GM10847 (cell line): ENCODE results near the gene GBA2.

ENCODE experiments used
- POLR2A ChIP-seq: IDR thresholded peaks from 2 replicates; pipeline ENCODE4 v1.6.1; 2011; ENCODE audit not compliant: insufficient read length; ENCODE audit errors: extremely low read depth

Gene GBA2

GRCh38 chr9:35702696-35703095 lies 46.3 kb downstream of the GBA2 start:
- TF ChIP-seq POLR2A: no peak

- no peak for TF ChIP-seq POLR2A
These were observed 48.1 kb downstream of the GBA2 start for GRCh38 chr9:35700942-35701341.

GRCh38 chr9:35700031-35700430 lies 49.0 kb downstream of the GBA2 start:
- TF ChIP-seq POLR2A: no peak

GRCh38 chr9:35698231-35698630 lies 50.8 kb downstream of the GBA2 start:
- TF ChIP-seq POLR2A: no peak

GRCh38 chr9:35697486-35697885 lies 51.5 kb downstream of the GBA2 start:
- no peak for TF ChIP-seq POLR2A

GRCh38 chr9:35696520-35697215 lies 52.4 kb downstream of the GBA2 start:
- no peak for TF ChIP-seq POLR2A

GRCh38 chr9:35695943-35696401 lies 53.1 kb downstream of the GBA2 start:
- no peak for TF ChIP-seq POLR2A

GRCh38 chr9:35691757-35692301 lies 57.2 kb downstream of the GBA2 start:
- TF ChIP-seq POLR2A: no peak

- no peak for TF ChIP-seq POLR2A
These were observed 57.7 kb downstream of the GBA2 start for GRCh38 chr9:35691334-35691650.

- no peak for TF ChIP-seq POLR2A
These were observed 58.3 kb downstream of the GBA2 start for GRCh38 chr9:35690614-35691333.

- TF ChIP-seq POLR2A: no peak
These were observed 58.8 kb downstream of the GBA2 start for GRCh38 chr9:35690294-35690613.

GRCh38 chr9:35689542-35690293 lies 59.3 kb downstream of the GBA2 start, which contains the start of gene TPM2:
Gene TPM2, minus strand, starts transcription at chr9:35689925. Its CDS starts 108 bp downstream, at chr9:35689817.
- no peak for TF ChIP-seq POLR2A

- TF ChIP-seq POLR2A: no peak
These were observed 60.2 kb downstream of the GBA2 start for GRCh38 chr9:35688558-35689541.

GRCh38 chr9:35687972-35688557 lies 61.0 kb downstream of the GBA2 start:
- TF ChIP-seq POLR2A: no peak
